Stomach (tissue), 9 donors: ENCODE data around the gene IL16. TPM values are rescaled to one million over a fixed set of nuclear protein-coding genes. Genes with fewer than 3 reads are reported as not detected.
A peak's percentile ranks its signal among the peaks of the same experiment; 100 is the strongest.

ENCODE experiments used
- DNase-seq, 2 donors: peaks; one replicate each; pipeline versions ENCODE4 v3.0.0 to v3.0.0-alpha.2; 2013 to 2019
- H3K27ac ChIP-seq, 5 donors: fragments of 200-600 bp in 4 of 5; sonication (generic) in 4 of 5; one replicate each; pipeline ENCODE4 v1.5.1; 2013 to 2019; ENCODE audit warnings: mild to moderate bottlenecking in 1 of 5, moderate library complexity in 1 of 5
- H3K27me3 ChIP-seq, 3 donors: fragments of 200-600 bp; sonication (generic); one replicate each; pipeline ENCODE4 v1.5.1; 2017 to 2019; ENCODE audit warnings: mixed run types in 1 of 3
- H3K36me3 ChIP-seq, 4 donors: fragments of 200-600 bp; sonication (generic); 1 replicate in 3 of 4; 2 replicates in 1 of 4; pipeline ENCODE4 v1.5.1; 2016 to 2019
- H3K4me1 ChIP-seq, 4 donors: fragments of 200-600 bp; sonication (generic); one replicate each; pipeline ENCODE4 v1.5.1; 2016 to 2019
- H3K4me3 ChIP-seq, 4 donors: fragments of 200-600 bp; sonication (generic) in 3 of 4; one replicate each; pipeline ENCODE4 v1.5.1; 2016 to 2019; ENCODE audit warnings: mild to moderate bottlenecking in 1 of 4
- H3K9me3 ChIP-seq, 4 donors: fragments of 200-600 bp; sonication (generic); one replicate each; pipeline ENCODE4 v1.5.1; 2016 to 2019
- CTCF ChIP-seq, 7 experiments: fragments of 450-650 bp in 4 of 7; fragments of 200-600 bp in 3 of 7; sonication (generic) in 3 of 7; IDR thresholded peaks; one replicate each; pipeline ENCODE4 v1.5.1; 2016 to 2019; ENCODE audit warnings: antibody characterized with exemption in 7 of 7, control low read depth in 2 of 7, mild to moderate bottlenecking in 1 of 7
- EP300 ChIP-seq: sonication (generic); formaldehyde crosslinking; IDR thresholded peaks from one replicate; pipeline ENCODE4 v1.6.1; 2017; ENCODE audit warnings: antibody characterized with exemption
- POLR2A ChIP-seq, 4 donors: fragments of 450-650 bp; IDR thresholded peaks; one replicate each; pipeline ENCODE4 v1.6.1; 2016; ENCODE audit warnings: antibody characterized with exemption in 4 of 4, control low read depth in 2 of 4, mild to moderate bottlenecking in 1 of 4, moderate library complexity in 1 of 4
- POLR2AphosphoS5 ChIP-seq, 3 donors: sonication (generic); formaldehyde crosslinking; IDR thresholded peaks; one replicate each; pipeline ENCODE4 v1.6.1; 2016; ENCODE audit warnings: antibody characterized with exemption in 3 of 3
- WGBS, 5 donors: extraction: QIAGEN DNeasy Blood & Tissue Kit in 3 of 5; methylation state at CpG; one replicate each; pipeline versions ENCODE4 v1.1.5 to v1.1.7; 2013 to 2018; 5-methylcytosine and 5-hydroxymethylcytosine counted together
- intact Hi-C: fragments of 100-400 bp; cut with DNase I; formaldehyde crosslinking; loops from one replicate; pipeline ENCODE4 v1.15.1; 2023; ENCODE audit warnings: low total_unique reads
- polyA plus RNA-seq, 3 donors: library from polyadenylated mRNA; stranded (reverse); fragments of 200-250 nt; gene quantifications; one replicate each; pipeline ENCODE4 v1.2.3, GENCODE V29; 2013
- total RNA-seq, 5 donors: library from RNA; depleted of rRNA; stranded (reverse); fragments of >200 nt; gene quantifications; one replicate each; pipeline versions ENCODE4 v1.1.0 to v1.2.3, GENCODE V29; 2014 to 2016
- donor health status: healthy with polysubstance abuse.
- donor health status: Bipolar disorder and iron deficiency.
- donor health status: healthy.

IL16 gene
- total and polyA plus RNA-seq, 8 donors: 4.9 to 21.0 (median 8.7) TPM

GRCh38 chr15:81160312-81161159 lies 36.1 kb upstream of the IL16 start:
- Histone ChIP-seq H3K27me3 (no peaks in the 10 kb centered on the region), H3K4me3 (no peak overlapping the region), H3K36me3 (no peaks in the 10 kb centered on the region), H3K9me3 (no peaks in the 10 kb centered on the region), H3K27ac (peak overlapping the region in 2 of 5 donors; percentile 12 to 26), H3K4me1 (peaks cover 8 to 38% (median 21%) of the 10 kb centered on the region in 4 donors)
- peak in 1 of 2 donors; percentile 87 for DNase-seq
- intact Hi-C loops: no loop called here
- WGBS, 5 donors: 58 to 64% (median 60%) methylated on average over 9 to 11 of the region's 11 CpGs
- TF ChIP-seq POLR2A (IDR thresholded peaks at IDR 0.05): no peak
- TF ChIP-seq POLR2AphosphoS5 (IDR thresholded peaks at IDR 0.05): no peak
- TF ChIP-seq EP300: no peak
- no peak for TF ChIP-seq CTCF (IDR thresholded peaks at IDR 0.05)

- no peak for DNase-seq
- intact Hi-C loops: no loop called here
- no peak overlapping the region for H3K4me3 ChIP-seq
- no peaks in the 10 kb centered on the region for H3K36me3 ChIP-seq
- peaks cover 8 to 31% (median 18%) of the 10 kb centered on the region in 4 donors for H3K4me1 ChIP-seq
- no peak for TF ChIP-seq EP300
- no peak for TF ChIP-seq POLR2AphosphoS5 (IDR thresholded peaks at IDR 0.05)
- TF ChIP-seq POLR2A (IDR thresholded peaks at IDR 0.05): no peak
- no peak for TF ChIP-seq CTCF (IDR thresholded peaks at IDR 0.05)
- no peaks in the 10 kb centered on the region for H3K9me3 ChIP-seq
- WGBS, 5 donors: 17 to 41% (median 26%) methylated on average over 4 of the region's 4 CpGs
- H3K27me3 ChIP-seq: no peaks in the 10 kb centered on the region
- peak overlapping the region in 2 of 5 donors; percentile 12 to 26 for H3K27ac ChIP-seq
Observed at GRCh38 chr15:81161160-81161673, 35.5 kb upstream of the IL16 start.

- TF ChIP-seq POLR2AphosphoS5 (IDR thresholded peaks at IDR 0.05) (no peak), CTCF (IDR thresholded peaks at IDR 0.05) (no peak), EP300 (no peak), POLR2A (IDR thresholded peaks at IDR 0.05) (no peak)
- 54 to 78% (median 69%) methylated on average over 7 of the region's 7 CpGs for WGBS, 5 donors
- DNase-seq: no peak
- Histone ChIP-seq H3K27me3 (no peaks in the 10 kb centered on the region), H3K4me1 (peaks cover 9 to 33% (median 23%) of the 10 kb centered on the region in 4 donors), H3K9me3 (no peaks in the 10 kb centered on the region), H3K4me3 (no peak overlapping the region), H3K27ac (no peak overlapping the region), H3K36me3 (no peaks in the 10 kb centered on the region)
- intact Hi-C loops: no loop called here
Observed at GRCh38 chr15:81161851-81162250, 34.8 kb upstream of the IL16 start.

GRCh38 chr15:81163961-81164800 lies 32.5 kb upstream of the IL16 start:
- 53 to 73% (median 63%) methylated on average over 3 of the region's 3 CpGs for WGBS, 5 donors
- intact Hi-C loops: no loop called here
- Histone ChIP-seq H3K9me3 (no peaks in the 10 kb centered on the region), H3K4me1 (peaks cover 17 to 44% (median 29%) of the 10 kb centered on the region in 4 donors), H3K27me3 (no peaks in the 10 kb centered on the region), H3K36me3 (no peaks in the 10 kb centered on the region), H3K4me3 (no peak overlapping the region), H3K27ac (peak overlapping the region in 1 of 5 donors; percentile 35)
- no peak for DNase-seq
- TF ChIP-seq CTCF (IDR thresholded peaks at IDR 0.05): no peak
- no peak for TF ChIP-seq EP300
- no peak for TF ChIP-seq POLR2A (IDR thresholded peaks at IDR 0.05)
- TF ChIP-seq POLR2AphosphoS5 (IDR thresholded peaks at IDR 0.05): no peak
